Renal cortex interstitium (tissue), 11 donors: ENCODE results near the gene KCNAB1. TPM values are rescaled to one million over a fixed set of nuclear protein-coding genes. Genes with fewer than 3 reads are reported as not detected.

Source experiments
- DNase-seq, 11 donors: peaks; one replicate each; pipeline ENCODE4 v3.0.0-alpha.2; 2013; ENCODE audit warnings: low read depth in 9 of 11, low spot score in 4 of 11; ENCODE audit errors: extremely low read depth in 1 of 11
- polyA plus RNA-seq, 3 donors: library from polyadenylated mRNA; unstranded; fragments of 120-200 nt; gene quantifications; one replicate each; pipeline ENCODE4 v1.2.1, GENCODE V29; 2013; ENCODE audit not compliant: insufficient read length in 3 of 3

KCNAB1 gene
- polyA plus RNA-seq, 3 donors: 3.3 to 4.3 (median 3.5) TPM

- DNase-seq: no peak
Observed at GRCh38 chr3:156483961-156484787, 363.8 kb downstream of the KCNAB1 start.

DNA sequence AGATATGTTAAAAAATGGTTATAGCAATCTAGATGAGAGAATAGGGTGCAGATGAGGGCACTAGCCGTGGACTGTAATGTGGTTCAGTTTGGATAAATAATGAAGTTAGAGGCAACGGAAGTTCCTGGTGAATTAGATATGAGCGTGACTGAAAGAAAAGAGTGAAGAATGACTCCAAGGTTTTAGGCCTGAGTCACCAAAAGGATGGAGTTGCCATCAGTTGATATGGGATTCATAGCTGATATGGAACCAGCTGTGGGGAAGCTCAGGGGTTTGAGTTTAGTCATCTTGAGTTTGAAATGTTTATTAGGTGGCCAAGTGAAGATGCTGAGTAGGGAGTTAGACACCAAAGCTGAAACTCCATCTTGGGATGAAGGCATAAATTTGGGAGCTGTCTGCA, 368.4 kb downstream of the KCNAB1 start:
- no peak for DNase-seq

GRCh38 chr3:156489462-156489911, 369.1 kb downstream of the KCNAB1 start:
- DNase-seq: no peak

DNA sequence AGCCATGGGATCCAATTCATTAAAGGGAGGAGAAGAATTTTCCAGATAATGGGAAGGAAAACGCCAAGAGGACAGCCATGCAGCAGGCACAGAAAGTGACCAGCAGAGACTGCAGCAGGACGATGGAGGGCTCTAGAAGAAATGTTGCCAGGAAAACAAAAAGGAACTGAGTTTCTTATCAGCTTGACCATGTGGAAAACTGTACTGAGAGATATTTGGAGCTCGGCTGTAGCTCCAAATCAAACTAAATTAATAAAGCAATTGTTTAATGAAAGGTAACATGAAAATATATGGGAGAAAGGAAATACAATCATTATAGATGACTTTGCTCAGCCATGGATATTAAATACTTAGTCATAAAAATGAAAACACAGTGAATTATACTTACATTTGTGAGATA, 370.8 kb downstream of the KCNAB1 start:
- DNase-seq: no peak

DNA sequence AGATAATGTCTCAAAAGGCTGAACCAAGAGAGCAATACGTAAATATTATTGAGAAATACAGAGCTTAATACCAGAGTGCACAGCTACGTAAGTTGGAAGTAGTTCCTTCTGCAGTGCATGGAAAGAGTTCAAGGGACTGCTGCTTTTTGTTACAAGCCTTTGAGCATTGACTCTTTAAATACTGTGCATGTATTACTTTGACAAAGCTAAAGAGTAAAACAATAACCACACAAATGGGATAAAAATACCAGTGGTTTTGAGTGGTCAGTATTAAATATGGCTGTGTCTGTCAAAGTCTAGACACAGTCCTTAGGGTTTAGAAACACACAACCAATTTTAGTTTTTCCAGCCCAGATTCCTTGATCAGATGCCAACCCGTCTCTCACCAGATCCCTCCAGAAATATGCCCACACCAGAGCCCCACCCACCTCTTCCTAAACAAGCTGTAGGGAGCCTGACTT, 372.5 kb downstream of the KCNAB1 start:
- no peak for DNase-seq

DNA sequence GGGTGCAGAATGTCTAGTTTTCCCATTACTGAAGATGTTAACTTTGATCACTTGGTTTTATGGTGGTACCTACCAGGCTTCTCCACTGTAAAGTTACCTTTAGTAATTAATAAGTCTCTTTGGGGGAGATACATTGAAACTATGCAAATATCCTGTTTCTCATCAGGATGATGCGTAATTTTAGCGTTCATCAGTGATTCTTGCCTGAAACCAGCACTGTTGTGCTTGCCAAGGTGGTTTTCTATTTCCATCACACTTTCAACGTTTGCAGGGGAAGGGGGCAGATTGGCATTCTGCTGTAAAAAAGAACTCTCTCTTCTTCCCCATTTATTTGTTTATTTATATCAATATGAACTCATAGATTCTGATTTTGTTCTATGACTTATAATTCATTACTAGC, 373.5 kb downstream of the KCNAB1 start:
- DNase-seq: no peak

DNA sequence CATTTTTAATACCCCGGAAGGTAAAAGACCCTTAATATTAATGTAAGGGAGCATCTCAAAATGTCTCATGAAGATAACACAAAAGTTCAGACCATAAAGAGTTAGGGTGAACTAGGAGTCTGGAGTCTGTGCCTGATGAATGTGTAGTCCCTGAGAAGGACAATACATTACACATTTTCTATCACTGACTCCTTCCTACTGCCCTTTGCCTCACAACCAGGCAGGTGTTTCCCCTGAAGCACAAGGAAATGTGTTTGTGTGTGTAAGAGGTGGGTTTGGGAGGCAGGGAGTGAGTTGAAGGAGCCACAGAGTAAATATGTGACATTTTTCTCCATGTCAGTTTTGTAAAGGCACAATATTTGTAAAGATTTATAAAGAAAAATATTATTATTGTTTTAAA, 375.4 kb downstream of the KCNAB1 start:
- DNase-seq: no peak

DNA sequence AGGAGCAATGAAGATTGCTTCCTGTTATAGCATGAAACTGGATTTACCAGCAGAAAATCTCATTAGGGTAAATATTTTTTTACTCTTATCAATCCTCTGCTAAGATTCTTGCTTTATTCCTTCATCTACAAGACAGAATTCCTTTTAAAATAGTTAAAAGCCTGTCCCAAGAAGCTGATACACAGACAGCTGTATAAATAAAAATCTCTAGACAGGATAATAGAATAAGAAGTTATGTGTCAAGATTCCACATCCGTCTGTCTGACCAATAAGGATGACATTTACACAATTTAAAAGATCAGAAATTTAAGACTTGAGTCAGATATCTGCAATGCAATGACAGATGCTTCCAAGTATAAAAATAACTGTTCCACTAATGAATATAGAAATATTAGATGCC, 376.9 kb downstream of the KCNAB1 start:
- no peak for DNase-seq

DNA sequence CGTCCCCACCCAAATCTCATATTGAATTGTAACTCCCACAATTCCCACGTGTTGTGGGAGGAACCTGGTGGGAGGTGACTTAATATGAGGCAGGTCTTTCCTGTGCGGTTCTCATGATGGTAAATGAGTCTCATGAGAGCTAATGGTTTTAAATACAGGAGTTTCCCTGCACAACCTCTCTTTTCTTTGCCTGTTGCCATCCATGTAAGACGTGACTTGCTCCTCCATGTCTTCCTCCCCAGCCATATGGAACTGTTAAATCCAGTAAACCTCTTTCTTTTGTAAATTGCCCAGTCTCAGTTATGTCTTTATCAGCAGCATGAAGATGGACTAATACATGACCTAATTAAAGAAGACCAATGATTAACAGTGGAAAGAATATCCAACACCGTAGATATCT, 377.9 kb downstream of the KCNAB1 start:
- DNase-seq: no peak

DNA sequence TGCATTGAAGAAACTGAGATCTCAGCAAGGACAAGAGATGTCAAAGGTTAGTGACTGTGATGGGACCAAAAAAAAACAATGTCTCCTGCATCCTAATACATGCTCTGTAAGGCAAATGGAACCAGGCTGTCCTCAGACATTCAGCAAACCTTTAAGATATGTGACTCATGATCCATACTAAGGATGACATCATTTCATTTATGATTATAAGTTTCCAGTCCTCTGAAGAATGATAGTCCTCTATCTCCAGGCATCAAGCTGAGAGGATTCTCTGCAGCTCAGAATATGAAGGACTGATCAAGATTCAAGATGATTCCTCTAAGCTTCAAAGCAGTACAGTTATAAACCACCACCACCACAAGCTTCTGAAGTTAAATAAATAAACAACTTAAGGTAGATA, 386.9 kb downstream of the KCNAB1 start:
- no peak for DNase-seq

- peak; percentile 25 to 61 (median 43) for DNase-seq
Observed at GRCh38 chr3:156509189-156510174, 389.1 kb downstream of the KCNAB1 start.

DNA sequence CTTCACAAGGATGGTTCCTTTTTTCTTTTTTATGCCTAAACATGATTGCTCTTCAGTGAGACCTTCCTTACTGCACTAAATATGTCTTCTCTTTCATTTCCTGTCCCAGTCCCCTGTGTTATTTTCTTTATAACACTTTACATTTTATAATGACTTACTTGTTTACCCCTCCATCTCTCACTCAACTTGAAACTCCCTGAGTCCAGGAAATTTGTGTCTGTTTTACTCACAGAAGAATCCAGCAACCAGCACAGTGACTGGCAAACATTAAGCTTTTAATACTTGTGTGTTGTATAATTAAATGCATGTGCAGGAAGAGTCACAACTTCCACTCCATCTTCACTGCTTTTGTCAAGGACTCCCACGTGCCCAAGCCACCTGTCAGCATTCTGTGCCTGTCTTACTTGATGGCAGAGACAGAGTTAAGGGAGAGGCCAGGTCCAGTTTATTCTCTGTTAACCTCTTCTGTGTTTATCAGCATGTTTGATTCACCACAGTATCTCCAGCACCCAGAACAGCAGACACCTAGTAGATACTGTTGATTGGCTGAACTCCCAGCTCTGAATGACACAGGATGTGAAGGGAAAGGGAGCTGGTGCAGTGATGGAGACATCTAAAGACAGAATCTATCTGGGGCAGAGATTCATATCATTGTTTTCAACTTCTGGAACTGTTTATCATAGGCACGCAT, 391.8 kb downstream of the KCNAB1 start:
- no peak for DNase-seq

DNA sequence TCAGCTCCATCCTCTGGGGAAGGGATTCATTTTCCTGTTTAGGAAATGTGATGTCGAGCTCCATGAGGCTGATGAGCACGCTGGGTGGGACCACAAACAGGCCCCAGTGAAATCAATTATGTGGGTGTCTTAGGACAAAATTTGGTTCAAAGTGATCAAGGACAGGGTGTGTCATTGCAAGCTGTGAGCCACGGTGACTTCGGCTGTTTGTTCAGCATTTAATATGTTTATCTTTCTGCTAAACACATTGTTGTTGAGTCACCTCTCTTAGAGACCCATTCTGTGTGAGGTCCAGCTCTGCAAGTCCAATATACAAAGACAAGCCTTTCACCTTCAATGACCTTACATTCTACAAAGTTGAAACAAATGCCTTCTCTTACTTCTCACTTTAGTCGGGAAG, 393.2 kb downstream of the KCNAB1 start:
- no peak for DNase-seq

DNA sequence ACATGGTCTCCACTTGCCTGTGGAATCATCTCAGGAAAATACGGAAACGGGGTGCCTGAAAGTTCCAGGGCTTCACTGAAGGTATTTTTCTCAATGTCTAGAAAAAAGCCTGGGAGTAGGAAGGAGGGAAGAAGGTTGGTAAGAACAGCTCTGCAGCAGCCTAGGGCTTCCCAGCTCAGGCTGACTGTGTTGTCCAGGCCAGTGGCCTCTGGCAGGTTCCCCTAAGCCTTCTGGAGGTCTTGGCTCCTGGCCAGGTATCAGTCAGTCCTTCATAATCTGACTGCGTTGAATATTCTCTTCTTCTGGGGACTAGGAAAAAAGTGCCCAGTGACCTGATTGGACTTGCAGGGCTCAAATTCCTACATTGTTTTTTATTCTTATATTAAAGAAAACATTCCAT, 395.9 kb downstream of the KCNAB1 start:
- DNase-seq: no peak

DNA sequence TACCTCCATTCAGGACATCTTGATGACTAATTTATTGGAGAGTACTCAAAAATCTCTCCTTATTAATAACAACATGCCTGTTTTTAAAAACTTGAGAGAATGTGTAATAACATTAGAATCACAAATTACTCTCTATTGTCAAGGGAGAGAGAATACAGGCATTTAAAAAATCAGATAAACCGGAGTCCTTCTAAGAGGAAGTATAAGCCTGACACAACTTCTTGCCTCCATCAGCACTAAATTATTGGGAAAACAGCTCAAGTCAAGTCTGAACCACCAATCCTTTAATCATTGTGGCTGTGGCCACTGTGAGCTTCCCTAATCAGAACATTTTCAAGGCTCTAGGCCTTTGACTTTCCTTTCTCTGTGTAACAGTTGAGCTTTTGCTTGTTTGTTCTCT, 396.6 kb downstream of the KCNAB1 start:
- no peak for DNase-seq

- DNase-seq: no peak
Observed at GRCh38 chr3:156518726-156519125, 398.3 kb downstream of the KCNAB1 start.

- DNase-seq: no peak
Observed at GRCh38 chr3:156519758-156520162, 399.4 kb downstream of the KCNAB1 start.

DNA sequence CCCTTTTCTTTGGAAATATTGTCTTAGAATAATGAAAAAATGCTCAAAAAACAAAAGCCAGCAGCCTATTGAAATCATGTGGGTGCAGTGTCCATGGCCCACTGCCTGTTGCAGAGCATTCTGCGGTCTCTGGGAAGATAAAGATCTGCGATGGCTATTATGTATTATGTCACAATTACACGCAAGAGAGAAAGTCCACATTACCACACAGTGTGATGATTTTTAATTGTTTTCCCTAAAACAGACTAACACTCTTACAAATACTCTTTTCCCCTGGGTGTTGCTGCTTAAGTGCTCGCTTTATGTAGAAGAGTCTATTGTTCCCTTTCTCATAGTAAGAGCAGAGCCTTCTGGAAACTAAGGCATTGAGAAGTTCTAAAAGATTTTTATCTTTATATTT, 402.3 kb downstream of the KCNAB1 start:
- DNase-seq: no peak

- DNase-seq: no peak
Observed at GRCh38 chr3:156525808-156526207, 405.4 kb downstream of the KCNAB1 start.
